MM.1S (cell line): ENCODE results near the gene LDLRAD3.

Experiments
- CTCF ChIP-seq: fragments of 300-600 bp; sonication (generic); IDR thresholded peaks from 2 replicates; pipeline ENCODE4 v1.5.1; 2016; ENCODE audit warnings: antibody characterized with exemption, low read length, mixed read lengths
- EZH2 ChIP-seq: fragments of 300-600 bp; sonication (generic); optimal IDR thresholded peaks from 2 replicates; pipeline ENCODE3; 2017; ENCODE audit warnings: low read depth, mild to moderate bottlenecking, antibody characterized with exemption, low read length, mixed read lengths

DNA sequence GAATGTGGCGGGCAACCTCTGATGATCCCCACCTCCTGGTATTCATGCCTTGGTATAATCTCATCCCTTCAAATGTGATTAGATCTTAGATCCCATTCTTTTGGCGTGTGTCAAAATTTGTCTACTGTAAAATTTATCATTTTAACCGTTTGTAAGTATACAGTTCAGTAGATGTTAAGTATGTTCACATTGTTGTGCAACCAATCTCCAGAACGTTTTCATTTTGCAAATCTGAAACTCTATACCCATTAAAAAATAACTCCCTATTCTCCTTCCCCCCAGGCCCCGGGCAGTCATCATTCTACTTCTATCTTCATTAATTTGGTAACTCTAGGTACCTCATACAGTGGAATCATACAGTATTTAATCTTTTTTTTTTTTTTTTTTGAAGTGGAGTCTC lies 159.0 kb downstream of the LDLRAD3 start:
- TF ChIP-seq CTCF = no peak
- TF ChIP-seq EZH2 = no peak
